ENCODE data around the gene UNG. TPM values are rescaled to one million over a fixed set of nuclear protein-coding genes. Genes with fewer than 3 reads are reported as not detected.

The UNG gene
- total and polyA plus RNA-seq, 2 of the 8 experiments (the other 6 are each of a cell fraction or from before 2014, with no cell fraction given): 71.6 to 163 TPM

DNA sequence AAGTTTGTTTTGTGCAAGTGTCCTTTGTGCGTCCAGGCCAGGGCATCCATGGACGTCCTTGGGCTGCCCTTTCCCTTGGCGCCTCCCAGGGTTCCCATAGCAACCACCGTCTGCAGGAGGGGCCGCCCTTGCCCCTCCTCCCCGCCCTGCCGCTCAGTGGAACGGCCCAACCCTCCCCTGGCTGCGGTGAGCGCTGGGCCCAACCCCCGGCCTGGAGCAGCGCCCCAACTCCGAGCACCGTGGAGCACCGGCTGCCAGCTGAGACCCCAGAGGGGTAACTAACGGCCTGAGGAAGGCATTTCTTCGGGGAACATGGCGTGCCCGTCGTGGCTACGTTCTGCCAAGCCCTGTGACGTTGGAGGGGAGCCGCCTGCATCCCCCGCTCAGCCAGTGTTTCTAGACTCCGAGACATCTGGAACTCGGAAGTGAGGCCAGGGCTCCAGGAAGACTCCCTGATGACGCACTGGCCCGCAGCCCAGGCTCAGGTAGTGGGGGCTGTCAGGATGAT, 13.6 kb downstream of the UNG start (continued):
- TF ChIP-seq CREB1 (IDR thresholded peaks at IDR 0.05) (peak; percentile 71), SRF (IDR thresholded peaks at IDR 0.05; ENCODE audit: low read depth, low read length) (no peak), HDAC2 (IDR thresholded peaks at IDR 0.05; ENCODE audit: borderline replicate concordance in 1 of 2, low read depth in 2 of 2, low read length in 2 of 2) (no peak), MAFK (IDR thresholded peaks at IDR 0.05; ENCODE audit: low read depth, low read length) (no peak), SIRT6 (IDR thresholded peaks at IDR 0.05; ENCODE audit: low read length) (no peak), BCL11A (IDR thresholded peaks at IDR 0.05; ENCODE audit: low read depth in 2 of 2, low read length in 2 of 2) (no peak), TAF7 (optimal IDR thresholded peaks at IDR 0.05; ENCODE audit: borderline replicate concordance, low read depth, low read length) (no peak), RNF2 (IDR thresholded peaks at IDR 0.05; ENCODE audit: borderline replicate concordance, low read depth, low read length, missing control alignments, poor library complexity, severe bottlenecking) (no peak), CHD1 (IDR thresholded peaks at IDR 0.05; ENCODE audit: low read depth, low read length) (no peak), PHF8 (conservative IDR thresholded peaks at IDR 0.05; ENCODE audit: low read depth, low read length) (no peak), YY1 (IDR thresholded peaks at IDR 0.05; ENCODE audit: low read depth, low read length) (0 out of 2 replicates have a peak, but pooled peaks have one; percentile 15), BACH1 (IDR thresholded peaks at IDR 0.05; ENCODE audit: low read length) (no peak), KDM1A (IDR thresholded peaks at IDR 0.05; ENCODE audit: borderline replicate concordance, low read length) (no peak), SP1 (IDR thresholded peaks at IDR 0.05; ENCODE audit: low read depth, low read length) (no peak), ZNF274 (IDR thresholded peaks at IDR 0.05; ENCODE audit: borderline replicate concordance, extremely low read depth, low read length) (no peak), GTF2F1 (IDR thresholded peaks at IDR 0.05; ENCODE audit: borderline replicate concordance, low read depth, low read length) (no peak), BRCA1 (IDR thresholded peaks at IDR 0.05; ENCODE audit: low read depth, low read length) (no peak)
- TF ChIP-seq, protein P1, sequence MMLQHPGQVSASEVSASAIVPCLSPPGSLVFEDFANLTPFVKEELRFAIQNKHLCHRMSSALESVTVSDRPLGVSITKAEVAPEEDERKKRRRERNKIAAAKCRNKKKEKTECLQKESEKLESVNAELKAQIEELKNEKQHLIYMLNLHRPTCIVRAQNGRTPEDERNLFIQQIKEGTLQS (IDR thresholded peaks at IDR 0.05; ENCODE audit: insufficient read depth, low read depth, low read length): no peak
